ENCODE measurements around the gene PDE6A. TPM values are rescaled to one million over a fixed set of nuclear protein-coding genes. Genes with fewer than 3 reads are reported as not detected.
"Not testable (repeated sequence)": the region's sequence is repeated elsewhere in the genome, so short reads cannot be mapped to it uniquely, and the experiment has no call there.

Gene PDE6A
- total RNA-seq, 1 donor from 2014 or later = not detected

DNA sequence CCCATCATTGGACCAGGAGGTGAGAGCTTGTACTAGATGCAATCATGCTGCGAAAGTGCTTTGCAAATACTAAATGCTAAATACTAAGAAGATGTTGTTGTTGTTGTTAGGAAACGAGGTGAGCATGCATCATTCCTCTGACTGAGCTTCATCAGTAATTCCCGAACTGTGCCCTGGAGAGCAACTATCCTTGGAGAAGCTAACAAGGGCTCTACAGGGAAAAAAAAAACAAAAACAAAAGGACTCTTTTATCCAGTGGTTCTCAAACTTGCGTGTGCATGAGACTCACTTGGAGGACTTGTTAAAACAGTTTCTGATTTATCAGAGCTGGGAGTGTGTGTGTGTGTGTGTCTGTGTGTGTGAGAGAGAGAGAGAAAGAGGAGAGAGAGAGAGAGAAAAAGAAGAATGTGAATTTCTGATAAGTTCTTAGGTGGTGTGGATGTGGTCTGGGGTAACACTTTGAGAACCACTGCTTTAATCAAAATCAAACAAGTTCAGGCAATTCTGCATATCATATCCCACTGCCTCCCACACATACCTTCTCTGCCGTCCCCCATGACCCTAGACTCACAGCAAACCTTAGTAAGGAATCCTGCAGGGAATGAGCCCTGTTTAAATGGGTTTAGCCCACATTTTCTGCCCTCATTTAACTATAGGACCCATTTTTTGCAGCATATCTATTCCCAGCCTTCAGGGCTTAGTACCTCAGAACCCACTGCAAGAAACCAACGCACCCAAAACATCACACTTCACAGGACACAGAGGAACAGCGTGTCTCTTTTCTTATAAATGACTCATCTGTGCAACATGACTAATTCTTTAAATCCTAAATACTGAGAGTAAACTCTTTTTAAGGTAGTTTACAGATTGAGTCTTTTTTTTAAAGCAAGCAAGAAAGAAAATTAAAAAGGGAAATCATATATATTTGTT is 48.9 kb downstream of the PDE6A start:
- DNase-seq (ENCODE audit: low spot score) = no peak

DNA sequence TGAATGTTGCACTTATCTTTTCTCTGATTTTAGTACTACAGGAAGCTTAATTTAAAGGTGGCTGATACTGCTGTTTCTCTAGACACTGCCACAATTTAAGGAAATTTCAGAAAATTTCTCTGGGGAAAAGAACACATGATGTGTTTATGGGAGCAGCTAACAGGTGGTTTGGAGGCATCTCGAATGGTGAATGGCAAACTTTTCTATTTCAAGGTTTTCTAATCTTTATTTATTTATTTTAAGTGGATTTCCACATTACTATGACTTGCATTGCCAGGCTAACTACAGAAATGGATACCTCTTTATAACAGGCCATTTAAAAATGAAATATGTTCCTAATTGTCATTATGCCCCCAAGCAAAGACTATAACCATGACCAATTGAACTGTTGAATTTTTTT is 50.4 kb downstream of the PDE6A start:
- DNase-seq (ENCODE audit: low spot score) = no peak

DNA sequence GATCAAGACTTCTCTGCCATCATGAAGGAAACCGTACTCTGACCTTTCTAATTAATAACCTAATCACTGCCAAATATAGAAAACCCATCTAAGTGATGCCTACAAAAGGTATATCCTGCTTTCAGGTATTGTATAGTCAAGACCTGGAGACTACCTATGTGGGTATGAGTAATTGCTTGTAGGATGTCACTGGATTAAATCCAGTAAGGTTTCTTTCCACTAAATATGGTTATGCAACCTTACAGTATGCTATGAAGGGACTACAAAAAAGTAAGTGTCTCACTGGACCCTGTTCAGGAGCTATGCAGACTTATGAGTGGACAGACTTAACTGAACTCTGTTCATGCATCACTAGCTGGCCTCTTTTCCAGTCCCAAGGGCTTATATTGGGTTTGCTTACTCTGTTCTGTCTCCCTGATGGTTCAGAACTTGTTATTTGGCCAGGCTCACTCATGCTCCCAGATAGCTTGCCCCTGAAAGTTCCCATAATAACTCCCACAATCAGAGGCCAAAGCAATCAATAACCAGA is 51.1 kb downstream of the PDE6A start:
- DNase-seq (ENCODE audit: low spot score) = no peak

DNA sequence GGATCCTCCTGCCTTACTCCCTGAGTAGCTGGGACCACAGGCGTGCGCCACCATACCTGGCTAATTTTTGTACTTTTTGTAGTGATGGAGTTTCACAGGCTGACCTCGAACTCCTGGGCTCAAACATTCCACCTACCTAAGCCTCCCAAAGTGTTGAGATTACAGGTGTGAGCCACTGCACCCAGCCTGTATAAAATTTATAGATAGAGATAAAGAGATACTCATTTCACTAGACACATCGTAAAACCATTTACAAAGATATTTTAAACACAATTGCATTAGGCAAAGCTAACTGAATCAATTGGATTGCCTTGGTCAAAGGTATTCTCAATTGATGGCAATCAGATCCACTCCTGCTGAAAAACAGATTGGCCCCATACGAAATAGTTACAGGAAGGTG is 52.0 kb downstream of the PDE6A start:
- DNase-seq (ENCODE audit: low spot score) = no peak

DNA sequence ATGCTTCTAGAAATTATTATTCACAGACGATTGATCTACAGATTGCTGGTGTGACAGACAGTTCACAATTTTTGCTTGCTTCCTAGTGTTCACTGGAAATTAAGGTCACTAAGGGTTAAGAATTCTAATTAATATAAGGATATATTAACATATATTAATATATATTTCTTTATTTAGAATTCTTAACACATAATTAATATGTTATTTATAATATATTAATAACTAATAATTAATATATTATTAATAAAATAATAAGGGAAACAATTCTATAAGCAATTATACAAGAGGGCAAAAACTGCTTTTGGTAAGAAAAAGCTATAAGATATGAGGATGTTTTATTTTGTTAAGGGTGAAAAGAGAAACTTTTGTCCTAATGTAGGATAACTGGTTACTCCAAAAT is 56.3 kb downstream of the PDE6A start:
- DNase-seq (ENCODE audit: low spot score) = no peak

DNA sequence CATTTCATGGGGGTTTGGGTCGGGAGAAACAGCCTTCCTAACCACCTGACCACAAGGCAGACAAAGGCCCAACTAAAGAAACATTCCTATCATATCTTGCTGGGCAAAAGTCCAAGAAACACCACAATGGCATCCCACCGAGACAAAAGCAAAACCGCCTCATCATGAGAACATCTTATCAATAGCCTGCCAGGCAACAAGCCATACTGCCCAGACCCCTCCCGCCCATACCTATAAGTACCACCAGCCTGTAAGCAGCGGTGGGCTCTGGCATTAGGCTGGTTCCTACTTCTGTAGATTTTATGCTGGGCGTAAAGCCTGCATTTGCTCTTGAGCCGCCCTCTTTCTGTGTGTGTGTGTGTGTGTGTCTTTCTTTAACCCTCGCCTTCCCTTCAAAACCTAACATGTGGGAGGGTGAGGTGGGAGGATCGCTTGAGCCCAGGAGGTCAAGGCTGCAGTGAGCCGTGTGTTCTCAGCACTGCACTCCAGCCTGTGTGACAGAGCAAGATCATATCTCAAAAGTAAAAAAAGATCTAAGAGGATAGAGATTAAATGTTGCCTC is 56.9 kb downstream of the PDE6A start:
- no peak for DNase-seq (ENCODE audit: low spot score)

DNA sequence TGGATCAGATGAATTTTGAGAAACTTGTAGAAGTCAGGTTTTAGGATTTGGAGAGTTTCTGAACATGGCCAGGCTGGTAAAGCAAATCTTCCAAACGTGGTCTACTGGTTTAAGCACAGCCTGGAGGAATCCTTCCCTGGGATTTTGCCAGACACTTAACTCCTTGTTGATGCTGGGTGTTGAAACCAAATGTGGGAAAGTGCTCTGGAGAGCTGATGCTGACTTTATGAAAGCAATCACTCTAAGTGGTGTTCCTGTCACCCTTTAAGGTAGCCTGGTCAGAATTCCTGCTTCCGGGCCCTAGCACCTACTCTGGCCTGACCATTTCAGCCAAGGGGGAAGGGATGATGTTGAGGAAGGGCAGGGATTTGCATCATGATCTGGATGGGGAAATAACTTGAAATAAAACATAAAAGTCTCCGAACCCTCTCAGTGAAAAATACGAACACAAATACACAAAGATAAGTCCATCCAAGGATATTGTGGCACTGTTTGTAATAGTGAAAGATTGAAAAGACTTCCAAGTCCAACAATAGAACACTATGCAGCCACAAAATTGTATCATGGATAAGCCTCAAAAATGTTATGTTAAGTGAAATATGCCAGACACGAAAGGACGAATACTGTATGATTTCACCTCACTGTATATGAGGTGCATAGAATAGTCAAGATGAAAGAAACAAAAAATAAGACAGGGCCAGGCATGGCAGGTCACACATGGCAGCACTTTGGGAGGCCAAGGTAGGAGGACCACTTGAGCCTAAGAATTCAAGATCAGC is 57.7 kb downstream of the PDE6A start:
- no peak for DNase-seq (ENCODE audit: low spot score)

DNA sequence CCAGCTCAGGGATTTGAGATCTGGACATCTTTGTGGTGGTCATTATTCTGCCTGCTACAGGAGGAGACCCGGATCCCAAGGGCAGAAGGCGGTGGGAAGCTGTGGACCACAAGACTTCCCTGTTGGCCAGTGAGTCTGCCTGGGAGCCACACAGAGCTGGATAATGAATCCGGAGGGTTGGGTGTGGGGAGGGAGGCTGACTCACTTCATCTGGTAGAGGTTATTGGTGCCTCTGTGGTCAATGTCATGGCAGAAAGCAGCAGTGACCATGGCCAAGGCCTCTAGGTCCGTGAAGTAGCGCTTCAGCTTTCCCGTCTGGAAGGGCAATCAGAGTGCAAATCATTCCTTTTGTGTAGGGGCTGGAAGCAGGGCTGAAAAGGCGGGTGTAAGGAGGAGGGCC is 58.5 kb downstream of the PDE6A start:
- DNase-seq (ENCODE audit: low spot score) = no peak

DNA sequence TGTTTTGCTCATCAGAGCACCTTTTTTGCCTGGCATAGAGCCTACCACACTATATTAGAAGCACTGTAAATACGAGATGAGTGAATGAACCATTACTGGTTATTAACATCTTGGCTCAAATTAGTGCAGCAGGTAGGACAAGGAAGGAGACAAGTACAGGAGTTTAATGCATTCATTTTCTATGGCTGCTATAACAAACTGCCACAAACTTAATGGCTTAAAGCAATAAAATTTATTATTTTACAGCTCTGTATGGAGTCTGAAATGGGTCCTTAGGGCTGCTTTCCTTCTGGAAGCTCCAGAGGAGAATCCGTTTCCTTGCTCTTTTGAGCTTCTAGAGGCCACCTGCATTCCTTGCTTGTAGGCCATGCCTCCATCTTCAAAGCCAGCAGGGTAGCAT is 59.1 kb downstream of the PDE6A start:
- DNase-seq (ENCODE audit: low spot score) = no peak

DNA sequence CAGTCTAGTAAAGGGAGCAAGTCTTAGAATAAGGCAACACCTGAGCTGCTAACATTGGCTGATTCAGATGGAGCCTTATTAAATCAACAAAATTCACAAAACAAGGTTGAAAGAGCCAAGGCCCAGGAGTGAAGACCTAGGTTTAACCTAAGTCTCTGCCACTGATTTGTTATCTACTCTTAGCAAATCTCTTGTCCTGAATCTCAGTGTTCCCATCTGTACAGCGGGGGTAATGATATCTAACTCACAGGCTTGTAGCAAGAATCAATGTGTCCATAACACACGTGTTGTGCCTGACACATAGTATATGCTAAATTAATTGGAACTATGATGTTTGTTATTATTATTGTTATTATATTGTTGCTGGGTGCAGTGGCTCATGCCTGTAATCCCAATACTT is 61.0 kb downstream of the PDE6A start:
- DNase-seq (ENCODE audit: low spot score) = no peak

DNA sequence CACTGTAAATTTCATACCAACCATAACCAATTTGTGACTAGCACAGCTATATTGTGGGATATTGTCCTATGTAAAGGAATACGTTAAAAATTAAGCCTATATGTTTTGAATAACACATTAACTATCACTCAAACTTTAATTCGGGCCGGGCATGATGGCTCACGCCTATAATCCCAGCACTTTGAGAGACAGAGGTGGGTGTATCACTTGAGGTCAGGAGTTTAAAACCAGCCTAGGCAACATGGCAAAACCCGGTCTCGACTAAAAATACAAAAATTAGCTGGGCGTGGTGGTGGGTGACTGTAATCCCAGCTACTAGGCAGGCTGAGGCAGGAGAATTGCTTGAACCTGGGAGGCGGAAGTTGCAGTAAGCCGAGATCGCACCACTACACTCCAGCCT is 62.0 kb downstream of the PDE6A start:
- DNase-seq (ENCODE audit: low spot score) = not testable (repeated sequence)

DNA sequence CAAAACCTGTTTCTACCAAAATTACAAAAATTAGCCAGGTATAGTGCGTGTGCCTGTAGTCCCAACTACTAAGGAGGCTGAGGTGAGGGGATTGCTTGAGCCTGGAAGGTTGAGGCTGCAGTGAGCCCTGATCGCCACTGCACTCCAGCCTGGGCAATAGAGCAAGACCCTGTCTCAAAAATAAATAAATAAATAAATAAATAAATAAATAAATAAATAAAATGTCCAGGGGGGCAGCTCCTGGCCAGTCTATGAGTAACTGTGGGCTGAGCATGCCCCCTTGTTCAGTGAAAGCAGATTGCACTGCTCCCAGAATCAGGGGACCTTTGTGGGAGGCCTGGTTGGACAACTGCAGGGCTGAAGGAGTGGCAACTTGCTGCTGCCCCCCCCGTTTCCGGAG is 62.7 kb downstream of the PDE6A start:
- no peak for DNase-seq (ENCODE audit: low spot score)

DNA sequence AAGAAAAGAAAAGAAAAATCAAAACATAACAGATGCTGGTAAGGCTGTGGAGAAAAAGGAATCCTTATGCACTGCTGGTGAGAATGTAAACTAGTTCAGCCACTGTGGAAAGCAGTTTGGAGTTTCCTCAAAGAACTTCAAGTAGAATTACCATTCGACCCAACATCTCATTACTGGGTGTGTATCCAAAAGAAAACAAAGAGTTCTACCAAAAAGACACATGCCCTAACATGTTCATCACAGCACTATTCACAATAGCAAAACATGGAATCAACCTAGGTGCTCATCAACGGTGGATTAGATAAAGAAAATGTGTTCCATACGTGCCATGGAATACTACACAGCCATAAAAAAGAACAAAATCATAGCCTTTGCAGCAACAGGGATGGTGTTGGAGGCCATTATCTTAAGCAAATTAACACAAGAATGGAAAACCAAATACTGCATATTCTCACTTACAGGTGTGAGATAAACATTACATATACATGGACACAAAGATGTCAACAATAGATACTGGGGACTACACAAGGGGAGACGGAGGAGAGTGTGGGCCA is 63.4 kb downstream of the PDE6A start:
- no peak for DNase-seq (ENCODE audit: low spot score)

DNA sequence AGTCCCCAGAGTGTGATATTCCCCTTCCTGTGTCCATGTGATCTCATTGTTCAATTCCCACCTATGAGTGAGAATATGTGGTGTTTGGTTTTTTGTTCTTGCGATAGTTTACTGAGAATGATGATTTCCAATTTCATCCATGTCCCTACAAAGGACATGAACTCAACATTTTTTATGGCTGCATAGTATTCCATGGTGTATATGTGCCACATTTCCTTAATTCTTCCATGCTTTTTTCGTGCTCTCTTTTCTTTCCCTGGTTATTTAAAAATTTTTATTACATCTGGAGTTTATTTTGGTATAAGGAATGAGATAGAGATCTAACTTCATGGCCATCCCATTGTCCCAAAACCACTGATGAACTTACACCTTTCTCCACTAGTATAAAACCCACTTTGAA is 65.0 kb downstream of the PDE6A start:
- DNase-seq (ENCODE audit: low spot score) = not testable (repeated sequence)

DNA sequence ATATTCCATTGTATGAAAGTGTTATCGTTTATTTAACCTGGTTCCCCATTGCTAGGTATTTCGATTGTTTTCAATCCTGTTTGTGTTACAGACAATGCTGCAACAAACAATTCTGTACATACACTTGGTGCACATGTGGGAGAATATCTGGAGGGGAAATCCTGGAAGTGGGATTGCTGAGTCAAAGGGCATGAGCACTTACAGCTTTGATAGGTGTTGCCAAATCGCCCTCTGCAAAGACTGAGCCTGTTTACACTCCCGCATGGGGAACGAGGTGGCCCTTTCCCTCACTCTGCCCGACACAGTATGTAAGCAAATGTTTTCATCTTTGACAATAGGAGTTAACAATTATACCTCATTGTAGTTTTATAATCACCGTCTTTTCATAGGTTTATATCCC is 66.2 kb downstream of the PDE6A start:
- DNase-seq (ENCODE audit: low spot score) = no peak

DNA sequence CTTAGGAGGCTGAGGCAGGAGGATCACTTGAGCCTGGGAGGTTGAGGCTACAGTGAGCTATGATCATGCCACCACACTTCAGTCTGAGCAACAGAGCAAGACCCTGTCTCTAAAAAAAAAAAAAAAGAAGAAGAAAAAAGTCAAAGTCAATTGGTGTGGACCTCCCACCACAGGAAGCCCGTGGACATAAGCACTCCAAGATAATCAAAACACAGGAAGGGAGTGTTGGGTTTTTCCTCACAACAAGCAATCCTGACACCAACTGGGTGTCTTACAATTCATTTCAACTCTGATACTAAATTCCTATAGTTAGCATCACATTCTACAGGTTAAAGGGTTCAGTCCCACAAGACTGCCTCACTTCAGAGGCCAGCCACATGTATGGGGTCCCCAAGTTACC is 70.7 kb downstream of the PDE6A start:
- DNase-seq (ENCODE audit: low spot score) = no peak

DNA sequence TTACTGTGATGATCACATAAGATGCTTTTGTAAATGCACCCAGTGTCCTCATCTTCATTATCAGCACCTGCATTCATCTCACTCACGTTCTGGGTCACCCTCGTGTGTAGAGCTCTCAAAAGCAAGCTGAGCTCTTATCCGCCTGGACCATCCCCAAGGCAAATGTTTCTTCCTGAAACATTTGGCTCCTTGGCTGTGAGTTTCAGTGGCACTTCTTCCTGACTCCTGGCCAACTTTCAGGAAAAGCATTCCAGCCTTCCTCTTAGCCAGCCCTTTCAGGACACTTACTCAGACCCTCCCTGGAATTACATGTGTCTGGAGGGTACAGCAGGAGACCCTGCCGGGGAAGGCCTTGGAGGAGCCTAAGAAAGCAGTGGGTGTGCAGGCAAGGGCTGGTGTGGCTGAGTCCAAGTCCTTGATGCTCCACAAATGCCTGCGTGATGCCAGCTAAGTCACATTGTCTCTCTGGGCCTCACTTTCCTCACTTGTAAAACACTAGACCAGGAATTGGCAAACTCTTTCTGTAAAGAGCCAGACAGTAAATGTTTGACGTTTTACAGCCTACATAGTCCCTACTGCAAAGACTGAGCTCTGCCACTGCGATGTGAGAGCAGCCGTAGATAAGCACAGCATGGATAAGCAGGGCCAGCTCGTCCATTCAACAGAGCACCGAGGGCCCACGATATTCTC is 72.1 kb downstream of the PDE6A start:
- no peak for DNase-seq (ENCODE audit: low spot score)

DNA sequence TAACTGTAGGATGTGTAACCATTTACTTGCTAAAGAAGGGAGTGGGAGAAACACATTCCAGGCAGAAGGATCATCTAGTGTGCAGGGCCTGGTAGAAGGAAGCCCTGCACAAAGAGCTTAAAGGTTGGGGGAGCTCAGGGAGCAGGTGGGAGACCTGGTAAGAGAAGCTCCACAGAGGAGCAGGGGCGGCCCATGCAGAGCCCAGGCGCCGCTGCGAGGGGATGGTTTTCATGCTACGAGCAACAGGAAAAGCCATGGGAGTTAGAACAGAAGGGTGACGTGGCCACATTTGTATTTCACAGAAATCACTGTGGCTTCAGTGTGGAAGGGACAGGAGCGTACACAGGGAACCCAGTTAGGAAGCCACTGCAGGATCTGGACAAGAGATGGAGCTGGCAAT is 73.1 kb downstream of the PDE6A start:
- DNase-seq (ENCODE audit: low spot score) = no peak

DNA sequence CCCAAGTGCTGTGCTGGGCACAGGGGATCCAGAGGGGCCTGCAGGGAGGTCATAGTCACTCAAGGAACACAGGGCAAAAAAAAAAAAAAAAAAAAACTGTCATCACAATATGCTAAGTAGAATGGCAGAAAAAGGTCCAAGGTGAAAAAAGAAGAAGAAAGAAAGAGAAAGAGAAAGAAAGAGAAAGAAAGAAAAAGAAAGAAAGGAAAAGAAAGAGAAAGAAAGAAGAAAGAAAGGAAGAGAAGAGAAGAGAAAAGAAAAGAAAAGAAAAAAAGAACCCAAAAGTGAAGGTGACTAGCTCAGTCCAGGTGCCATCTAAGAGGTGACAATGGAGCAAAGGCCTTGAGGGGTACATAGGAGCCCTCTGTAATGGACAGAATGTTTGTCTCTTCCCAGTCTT is 73.9 kb downstream of the PDE6A start:
- DNase-seq (ENCODE audit: low spot score) = no peak

DNA sequence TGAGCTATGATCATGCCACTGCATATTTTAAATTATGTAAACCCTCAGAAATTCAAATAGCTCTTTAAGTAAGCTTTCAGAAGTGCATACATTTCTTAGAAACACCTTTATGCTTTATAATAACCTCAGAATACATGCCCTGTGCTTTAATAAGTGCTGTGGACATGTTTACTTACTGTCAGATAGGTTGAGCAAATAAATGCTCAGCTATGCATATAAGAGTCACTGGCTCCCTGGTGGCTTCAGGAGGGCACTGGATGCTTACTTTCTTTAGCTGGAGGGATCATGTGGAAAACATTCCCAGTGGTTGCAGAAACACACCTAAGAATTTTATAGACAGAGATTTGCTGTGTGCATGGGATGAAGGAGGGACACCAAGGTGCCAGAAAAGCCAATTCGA is 74.4 kb downstream of the PDE6A start:
- no peak for DNase-seq (ENCODE audit: low spot score)

DNA sequence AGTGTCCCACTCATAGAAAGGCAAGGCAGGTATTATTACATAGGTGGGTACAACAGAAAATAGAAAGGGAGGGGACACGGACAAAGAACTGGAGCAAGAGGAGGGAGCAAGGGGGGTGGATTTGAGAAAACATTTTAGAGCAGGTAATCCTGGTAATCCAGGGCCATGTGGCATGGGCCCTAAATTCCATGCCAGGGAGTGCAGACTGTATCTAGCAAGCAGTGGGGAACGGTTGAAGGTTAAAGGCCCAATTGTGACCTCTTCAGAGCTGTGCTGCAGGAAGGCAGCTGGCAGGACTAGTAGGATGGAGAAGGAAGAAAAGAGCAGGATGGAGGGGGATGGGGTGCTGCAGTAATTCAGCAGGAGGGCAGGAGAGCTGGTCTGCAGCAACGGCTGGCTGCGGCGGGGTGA is 75.2 kb downstream of the PDE6A start:
- no peak for DNase-seq (ENCODE audit: low spot score)

DNA sequence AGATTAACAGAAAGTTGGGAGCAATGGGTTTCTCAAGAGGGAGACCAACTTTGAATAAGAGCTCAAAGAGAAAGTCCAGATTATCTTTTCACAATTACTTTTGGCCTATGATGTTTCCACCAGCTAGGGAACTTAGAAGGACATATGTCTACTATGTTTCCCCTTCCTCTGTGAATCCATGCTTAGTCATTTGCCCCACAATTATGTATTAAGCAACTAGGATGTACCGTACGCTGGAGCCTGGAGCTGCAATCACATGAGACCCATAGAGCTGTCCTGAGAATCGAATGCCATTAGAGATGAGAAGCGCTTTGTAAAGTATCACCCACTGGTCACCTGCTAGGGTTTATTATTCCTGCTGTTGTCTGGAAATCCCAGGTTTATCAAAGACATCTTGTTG is 78.8 kb downstream of the PDE6A start:
- no peak for DNase-seq (ENCODE audit: low spot score)
